ENCODE measurements around the gene ANKRD7.

ANKRD7 gene

GRCh38 chr7:118214051-118214832 lies 10.3 kb upstream of the ANKRD7 start:
- peak; percentile 78 for DNase-seq (ENCODE audit: low spot score)
- peak overlapping the region; percentile 80 for H3K4me3 ChIP-seq
- H3K27ac ChIP-seq, result peak overlapping the region; percentile 17 to 33
- TF ChIP-seq CTCF (IDR thresholded peaks at IDR 0.05), result no peak

GRCh38 chr7:118214833-118215182 lies 9.7 kb upstream of the ANKRD7 start:
- Histone ChIP-seq H3K4me3 (peak overlapping the region; percentile 80), H3K27ac (peak overlapping the region; percentile 17 to 33)
- DNase-seq (ENCODE audit: low spot score), result no peak
- no peak for TF ChIP-seq CTCF (IDR thresholded peaks at IDR 0.05)

- Histone ChIP-seq H3K4me3 (no peak overlapping the region), H3K27ac (no peak overlapping the region)
- no peak for TF ChIP-seq CTCF (IDR thresholded peaks at IDR 0.05)
- no peak for DNase-seq (ENCODE audit: low spot score)
Measured at GRCh38 chr7:118217210-118217619, 7.3 kb upstream of the ANKRD7 start.

GRCh38 chr7:118218413-118219156 lies 5.9 kb upstream of the ANKRD7 start:
- DNase-seq (ENCODE audit: low spot score), result no peak
- Histone ChIP-seq H3K4me3 (no peak overlapping the region), H3K27ac (no peak overlapping the region)
- no peak for TF ChIP-seq CTCF (IDR thresholded peaks at IDR 0.05)

- DNase-seq (ENCODE audit: low spot score), result no peak
Measured at GRCh38 chr7:118219157-118219512, 5.4 kb upstream of the ANKRD7 start.

GRCh38 chr7:118220583-118220982 lies 3.9 kb upstream of the ANKRD7 start:
- Histone ChIP-seq H3K27ac (no peak overlapping the region), H3K4me3 (no peak overlapping the region)
- no peak for TF ChIP-seq CTCF (IDR thresholded peaks at IDR 0.05)
- DNase-seq (ENCODE audit: low spot score), result no peak

More at GRCh38 chr7:118219157-118219512, 5.4 kb upstream of the ANKRD7 start:
- H3K4me3 ChIP-seq, result no peak overlapping the region
- TF ChIP-seq CTCF (IDR thresholded peaks at IDR 0.05), result no peak
- no peak overlapping the region for H3K27ac ChIP-seq

GRCh38 chr7:118222591-118222990 lies 1.9 kb upstream of the ANKRD7 start:
- no peak overlapping the region for H3K4me3 ChIP-seq
- TF ChIP-seq CTCF (IDR thresholded peaks at IDR 0.05), result no peak
- no peak overlapping the region for H3K27ac ChIP-seq
- DNase-seq (ENCODE audit: low spot score), result no peak

Measured in coronary artery (tissue), 2 donors.